Neural cell (in vitro differentiated cells): ENCODE data around the gene ANXA10. TPM values are rescaled to one million over a fixed set of nuclear protein-coding genes. Genes with fewer than 3 reads are reported as not detected.

Experiments used
- H2AFZ ChIP-seq: fragments of 200-600, 300-800 bp; sonication (generic), shearing (Covaris generic); 2 replicates; pipeline ENCODE4 v1.6.0; 2014; ENCODE audit warnings: low read depth, mild to moderate bottlenecking, antibody characterized with exemption, low read length, moderate library complexity
- H3F3A ChIP-seq: fragments of 200-600 bp; shearing (Covaris generic); 2 replicates; pipeline ENCODE4 v1.6.1; 2016; ENCODE audit warnings: mild to moderate bottlenecking, moderate library complexity, mixed read lengths, antibody characterized with exemption, low read length; ENCODE audit not compliant: insufficient read depth, poor library complexity, severe bottlenecking
- H3K27ac ChIP-seq: fragments of 200-600, 300-800 bp; sonication (generic), shearing (Covaris generic); 2 replicates; pipeline ENCODE4 v1.5.1; 2014; ENCODE audit warnings: mild to moderate bottlenecking, low read length, moderate library complexity
- H3K27me3 ChIP-seq: fragments of 300-800, 200-600 bp; sonication (generic), shearing (Covaris generic); 2 replicates; pipeline ENCODE4 v1.6.0; 2014; ENCODE audit warnings: mild to moderate bottlenecking, low read depth, low read length, moderate library complexity; ENCODE audit not compliant: insufficient read depth
- H3K36me3 ChIP-seq: fragments of 300-800, 200-600 bp; sonication (generic), shearing (Covaris generic); 2 replicates; pipeline ENCODE4 v1.5.1; 2014; ENCODE audit warnings: mild to moderate bottlenecking, antibody characterized with exemption, low read length, moderate library complexity; ENCODE audit not compliant: insufficient read depth
- H3K4me2 ChIP-seq: fragments of 300-800, 200-600 bp; sonication (generic), shearing (Covaris generic); 2 replicates; pipeline ENCODE4 v1.6.0; 2014; ENCODE audit warnings: mild to moderate bottlenecking, low read length
- H3K4me3 ChIP-seq: fragments of 300-800, 200-600 bp; sonication (generic), shearing (Covaris generic); 2 replicates; pipeline ENCODE4 v1.5.1; 2014; ENCODE audit warnings: mild to moderate bottlenecking, low read length, moderate library complexity
- H3K79me2 ChIP-seq: fragments of 200-600 bp; shearing (Covaris generic); replicated peaks from 2 replicates; pipeline ENCODE4 v1.6.0; 2014; ENCODE audit warnings: mild to moderate bottlenecking, low read length, moderate library complexity; ENCODE audit not compliant: insufficient read depth
- H3K9ac ChIP-seq: fragments of 300-800, 200-600 bp; sonication (generic), shearing (Covaris generic); 2 replicates; pipeline ENCODE4 v1.6.1; 2016; ENCODE audit warnings: mild to moderate bottlenecking, low read length, mixed read lengths
- H3K9me2 ChIP-seq: fragments of 200-600 bp; shearing (Covaris generic); 2 replicates; pipeline ENCODE4 v1.6.1; 2016; ENCODE audit warnings: mild to moderate bottlenecking, low read length, mixed read lengths; ENCODE audit not compliant: insufficient read depth
- H3K9me3 ChIP-seq: fragments of 200-600, 300-800 bp; sonication (generic), shearing (Covaris generic); 2 replicates; pipeline ENCODE4 v1.6.1; 2016; ENCODE audit warnings: mild to moderate bottlenecking, mixed run types, low read length, moderate library complexity, mixed read lengths
- H4K20me1 ChIP-seq: fragments of 200-600 bp; shearing (Covaris generic); 2 replicates; pipeline ENCODE4 v1.6.1; 2016; ENCODE audit warnings: mild to moderate bottlenecking, mixed run types; ENCODE audit not compliant: insufficient read depth
- CTCF ChIP-seq: fragments of 450-650 bp; IDR thresholded peaks from 2 replicates; pipeline ENCODE4 v1.5.1; 2014; ENCODE audit warnings: antibody characterized with exemption, mild to moderate bottlenecking, moderate library complexity; ENCODE audit not compliant: poor library complexity, severe bottlenecking
- EP300 ChIP-seq: fragments of 450-650 bp; conservative IDR thresholded peaks from 2 replicates; pipeline ENCODE4 v1.6.1; 2014; ENCODE audit warnings: antibody characterized with exemption, mild to moderate bottlenecking, moderate library complexity; ENCODE audit not compliant: poor library complexity, severe bottlenecking
- EZH2 ChIP-seq: fragments of 200-600, 300-800 bp; shearing (Covaris generic), sonication (generic); IDR thresholded peaks from 2 replicates; pipeline ENCODE4 v1.6.1; 2014; ENCODE audit warnings: antibody characterized with exemption, low read length, borderline replicate concordance, mild to moderate bottlenecking; ENCODE audit not compliant: insufficient read depth, poor library complexity, severe bottlenecking
- MXI1 ChIP-seq: fragments of 450-650 bp; conservative IDR thresholded peaks from 2 replicates; pipeline ENCODE4 v1.6.1; 2014; ENCODE audit warnings: antibody characterized with exemption, mild to moderate bottlenecking; ENCODE audit not compliant: poor library complexity, severe bottlenecking
- POLR2AphosphoS5 ChIP-seq: IDR thresholded peaks from 2 replicates; pipeline ENCODE4 v1.6.1; 2012
- RAD21 ChIP-seq: fragments of 450-650 bp; conservative IDR thresholded peaks from 2 replicates; pipeline ENCODE4 v1.6.1; 2014; ENCODE audit warnings: antibody characterized with exemption, mild to moderate bottlenecking, moderate library complexity
- REST ChIP-seq: IDR thresholded peaks from 2 replicates; pipeline ENCODE4 v1.6.1; 2012; ENCODE audit warnings: borderline replicate concordance
- SMC3 ChIP-seq: fragments of 450-650 bp; conservative IDR thresholded peaks from 2 replicates; pipeline ENCODE4 v1.6.1; 2014; ENCODE audit warnings: antibody characterized with exemption, mild to moderate bottlenecking, moderate library complexity; ENCODE audit not compliant: poor library complexity
- TAF1 ChIP-seq: IDR thresholded peaks from 2 replicates; pipeline ENCODE4 v1.6.1; 2012; ENCODE audit warnings: low read depth
- polyA plus RNA-seq: library from polyadenylated mRNA; depleted of rRNA; stranded (reverse); fragments of >200 nt; gene quantifications from 2 replicates; pipeline ENCODE4 v1.2.3, GENCODE V29; 2014

ANXA10 gene
- polyA plus RNA-seq, 1 donor from 2014 or later, result not detected

DNA sequence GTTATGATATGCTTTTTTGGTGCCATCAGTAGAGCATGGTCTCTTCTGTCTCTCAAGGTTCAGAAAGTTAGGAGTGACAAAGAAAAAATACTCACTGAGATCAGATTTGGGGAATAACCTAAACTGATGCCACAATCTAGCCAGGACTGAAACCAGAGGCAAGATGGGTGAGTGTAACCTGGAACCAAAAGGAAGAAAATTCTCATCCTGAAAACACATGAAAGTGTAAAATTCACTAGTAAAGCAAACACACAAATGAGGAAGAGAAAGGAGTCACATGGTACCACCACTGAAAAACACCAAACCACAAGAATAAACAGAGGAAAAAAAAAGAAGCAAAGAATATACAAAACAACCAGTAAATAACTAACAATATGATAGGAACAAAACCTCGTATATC is 96.4 kb downstream of the ANXA10 start:
- Histone ChIP-seq H3K79me2 (no peaks in the 10 kb centered on the region), H2AFZ (no peak overlapping the region), H4K20me1 (no peaks in the 10 kb centered on the region), H3K27ac (no peak overlapping the region), H3K4me3 (no peak overlapping the region), H3K9me2 (no peaks in the 10 kb centered on the region), H3K9ac (no peak overlapping the region), H3K27me3 (no peaks in the 10 kb centered on the region), H3K4me2 (no peak overlapping the region), H3K9me3 (no peaks in the 10 kb centered on the region), H3K36me3 (no peaks in the 10 kb centered on the region), H3F3A (no peaks in the 10 kb centered on the region)
- TF ChIP-seq SMC3, result no peak
- no peak for TF ChIP-seq POLR2AphosphoS5
- no peak for TF ChIP-seq EZH2

DNA sequence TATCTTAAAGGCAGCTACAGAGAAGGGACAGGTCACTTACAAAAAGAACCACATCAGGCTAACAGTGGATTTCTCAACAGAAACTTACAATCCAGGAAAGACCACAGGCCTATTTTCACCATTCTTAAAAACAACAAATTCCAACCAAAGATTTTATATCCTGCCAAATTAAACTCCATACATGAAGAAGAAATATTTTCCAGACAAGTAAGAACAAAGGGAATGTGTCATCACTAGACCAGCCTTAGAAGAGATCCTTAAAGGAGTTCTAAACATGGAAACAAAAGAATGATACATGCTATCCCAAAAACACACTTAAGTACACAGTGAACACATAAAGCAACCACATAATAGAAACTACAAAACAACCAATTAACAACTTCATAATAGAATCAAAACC is 105.6 kb downstream of the ANXA10 start:
- H3K4me2 ChIP-seq, result no peak overlapping the region
- no peak overlapping the region for H3K4me3 ChIP-seq
- H3F3A ChIP-seq, result no peaks in the 10 kb centered on the region
- H3K79me2 ChIP-seq, result no peaks in the 10 kb centered on the region
- no peaks in the 10 kb centered on the region for H3K9me2 ChIP-seq
- no peak overlapping the region for H3K9ac ChIP-seq
- H2AFZ ChIP-seq, result no peak overlapping the region
- TF ChIP-seq EP300, result no peak
- no peak for TF ChIP-seq CTCF
- no peaks in the 10 kb centered on the region for H4K20me1 ChIP-seq
- no peak overlapping the region for H3K27ac ChIP-seq
- H3K9me3 ChIP-seq, result no peaks in the 10 kb centered on the region
- no peaks in the 10 kb centered on the region for H3K27me3 ChIP-seq
- H3K36me3 ChIP-seq, result no peaks in the 10 kb centered on the region

DNA sequence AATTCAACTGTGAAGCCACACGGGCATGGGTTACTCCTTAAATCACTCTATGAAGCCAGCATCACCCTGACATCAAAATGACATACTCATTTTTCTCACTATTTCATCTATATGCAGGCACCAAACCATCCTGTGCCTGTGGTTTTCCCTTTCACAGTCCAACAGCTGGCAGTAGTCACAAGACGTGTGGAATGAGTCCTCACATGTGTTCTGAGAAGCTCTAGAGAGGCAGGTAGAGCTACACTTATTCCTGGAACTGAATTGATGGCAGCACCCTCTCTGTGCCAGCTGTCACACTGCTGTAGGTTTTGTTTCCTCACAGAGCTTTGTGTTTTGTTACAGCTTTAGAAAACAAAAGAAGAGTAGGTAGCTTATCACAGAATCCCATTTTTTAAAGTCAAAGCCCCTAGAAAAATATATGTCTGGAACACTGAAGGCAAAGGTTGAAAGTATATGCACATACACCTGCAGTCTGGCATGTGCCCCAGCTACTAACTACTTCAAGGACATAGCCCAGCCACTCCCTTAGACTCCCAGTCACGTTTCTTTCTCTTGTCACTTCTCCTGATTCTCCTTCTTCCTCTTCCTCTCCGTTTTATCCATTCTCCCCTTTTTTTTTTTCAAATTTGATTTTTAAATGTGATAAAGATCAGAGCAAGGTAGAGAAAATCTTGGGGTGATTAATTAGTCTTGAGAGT is 107.1 kb downstream of the ANXA10 start:
- TF ChIP-seq EZH2, result no peak
- no peak for TF ChIP-seq TAF1
- TF ChIP-seq SMC3, result no peak
- TF ChIP-seq CTCF, result no peak
- TF ChIP-seq REST, result no peak
- TF ChIP-seq MXI1, result no peak
- TF ChIP-seq POLR2AphosphoS5, result no peak
- TF ChIP-seq RAD21, result no peak
- TF ChIP-seq EP300, result no peak
- Histone ChIP-seq H2AFZ (no peak overlapping the region), H3F3A (no peaks in the 10 kb centered on the region), H3K4me2 (no peak overlapping the region), H3K79me2 (no peaks in the 10 kb centered on the region), H3K9ac (no peak overlapping the region), H3K27me3 (no peaks in the 10 kb centered on the region), H3K36me3 (no peaks in the 10 kb centered on the region), H3K9me2 (no peaks in the 10 kb centered on the region), H3K4me3 (no peak overlapping the region), H3K27ac (no peak overlapping the region), H3K9me3 (peaks cover 8% of the 10 kb centered on the region), H4K20me1 (no peaks in the 10 kb centered on the region)
